GM19023 (cell line): Measurements from ENCODE around the gene NDUFV3.
"Not testable (repeated sequence)": the region's sequence is repeated elsewhere in the genome, so short reads cannot be mapped to it uniquely, and the experiment has no call there.

Experiments used
- ATAC-seq: cut with Tn5 transposase; IDR thresholded peaks from one replicate; pipeline ENCODE4 v1.9.1; 2021; ENCODE audit warnings: mild to moderate bottlenecking, moderate library complexity; ENCODE audit not compliant: unreplicated experiment

NDUFV3 gene

GRCh38 chr21:42883921-42884320 lies 9.2 kb upstream of the NDUFV3 start:
- no peak for ATAC-seq

- no peak for ATAC-seq
Measured at GRCh38 chr21:42887326-42887725, 5.8 kb upstream of the NDUFV3 start.

GRCh38 chr21:42892582-42892930 lies 553 bp upstream of the NDUFV3 start:
- ATAC-seq: peak; percentile 23

GRCh38 chr21:42900446-42900845 lies 7.3 kb downstream of the NDUFV3 start:
- ATAC-seq: no peak

- ATAC-seq: no peak
Measured at GRCh38 chr21:42903817-42904216, 10.7 kb downstream of the NDUFV3 start.

- no peak for ATAC-seq
Measured at GRCh38 chr21:42905195-42905594, 12.1 kb downstream of the NDUFV3 start.

- no peak for ATAC-seq
Measured at GRCh38 chr21:42906233-42906632, 13.1 kb downstream of the NDUFV3 start.

GRCh38 chr21:42908484-42908883 lies 15.4 kb downstream of the NDUFV3 start:
- not testable (repeated sequence) for ATAC-seq

- ATAC-seq: not testable (repeated sequence)
Measured at GRCh38 chr21:42911920-42912319, 18.8 kb downstream of the NDUFV3 start.

GRCh38 chr21:42913476-42913875 lies 20.4 kb downstream of the NDUFV3 start:
- ATAC-seq: no peak

- no peak for ATAC-seq
Measured at GRCh38 chr21:42918291-42918690, 25.2 kb downstream of the NDUFV3 start.

- ATAC-seq: no peak
Measured at GRCh38 chr21:42921927-42922326, 28.8 kb downstream of the NDUFV3 start.

- ATAC-seq: no peak
Measured at GRCh38 chr21:42922918-42923317, 29.8 kb downstream of the NDUFV3 start.

- peak; percentile 55 for ATAC-seq
Measured at GRCh38 chr21:42923553-42924432, 30.7 kb downstream of the NDUFV3 start.

GRCh38 chr21:42924433-42924751 lies 31.3 kb downstream of the NDUFV3 start:
- ATAC-seq: no peak

GRCh38 chr21:42925114-42925926 lies 32.2 kb downstream of the NDUFV3 start, which contains the start of gene ERVH48-1:
Gene ERVH48-1, minus strand, starts transcription at chr21:42925630. Its CDS starts 6,624 bp downstream, at chr21:42919006.
- no peak for ATAC-seq

- ATAC-seq: not testable (repeated sequence)
Measured at GRCh38 chr21:42927474-42928200, 34.5 kb downstream of the NDUFV3 start.

GRCh38 chr21:42929969-42930368 lies 36.9 kb downstream of the NDUFV3 start:
- no peak for ATAC-seq

GRCh38 chr21:42931560-42932235 lies 38.6 kb downstream of the NDUFV3 start:
- ATAC-seq: no peak

- ATAC-seq: not testable (repeated sequence)
Measured at GRCh38 chr21:42932378-42933136, 39.4 kb downstream of the NDUFV3 start.
